RCC 7860 (cell line): ENCODE results near the gene GBF1.

Source experiments
- DNase-seq: peaks from one replicate; pipeline ENCODE4 v3.0.0-alpha.2; 2015; ENCODE audit warnings: low spot score
- FAIRE-seq: peaks from 2 replicates; lab custom pipeline; 2012; peaks lifted over from hg19 to GRCh38; lab: Jason Lieb, UNC

The GBF1 gene

DNA sequence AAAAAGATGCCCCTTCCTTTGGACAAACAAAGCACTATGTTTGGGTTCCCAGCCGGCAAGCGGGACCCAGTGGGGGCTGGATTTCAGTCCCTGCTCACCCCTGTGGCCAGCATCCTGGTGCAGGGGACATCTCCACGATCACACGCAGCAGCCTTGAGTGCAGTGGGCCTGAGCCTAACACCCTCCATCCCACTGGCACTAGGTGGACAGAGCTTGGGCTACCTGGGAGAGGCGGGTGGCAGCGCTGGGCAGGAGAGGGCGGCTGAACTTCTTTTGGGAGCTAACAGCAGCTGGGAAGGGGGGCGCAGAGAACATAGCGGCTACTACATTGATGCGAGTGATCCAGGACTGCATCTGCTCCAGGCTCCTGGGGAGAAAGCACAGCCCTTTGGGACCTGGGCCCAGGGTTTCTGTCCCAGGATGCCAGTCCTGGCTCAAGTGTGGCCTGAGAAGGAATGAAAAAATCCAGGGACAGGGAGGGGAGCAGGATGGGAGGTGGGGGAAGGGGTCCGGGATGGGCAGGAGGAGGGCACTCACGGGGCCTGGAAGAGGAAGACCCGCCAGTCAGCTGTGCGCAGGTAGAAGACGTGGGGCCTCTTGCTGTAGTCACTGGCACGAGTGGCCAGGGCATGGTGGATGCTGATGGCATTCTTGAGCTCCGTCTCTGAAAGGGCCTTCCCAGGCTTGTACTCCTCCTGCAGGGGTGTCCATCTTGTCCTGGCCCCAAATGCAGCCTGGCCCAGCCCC lies 159.2 kb downstream of the GBF1 start:
- no peak for FAIRE-seq

DNA sequence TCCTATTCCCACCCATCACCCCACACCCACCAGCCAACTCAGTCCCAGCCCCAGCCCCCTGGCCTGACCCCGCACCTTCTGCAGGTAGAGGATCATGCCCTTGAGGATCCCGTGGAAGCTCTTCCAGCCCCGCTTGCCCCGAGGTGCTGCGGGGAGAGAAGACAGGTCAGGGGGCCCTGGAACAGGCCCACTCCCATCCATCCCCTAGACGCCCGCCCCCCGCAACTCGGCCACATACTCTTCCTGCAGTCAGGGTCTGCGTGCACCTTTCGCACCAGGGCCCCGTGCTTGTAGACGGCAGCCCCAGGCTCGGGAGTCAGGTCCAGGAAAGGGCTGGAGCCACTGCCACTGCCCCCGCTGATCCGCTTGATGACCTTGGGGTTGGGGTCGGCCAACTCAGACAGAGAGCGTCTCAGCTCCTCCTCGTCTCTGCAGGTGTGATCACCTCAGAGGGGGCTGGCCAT lies 159.8 kb downstream of the GBF1 start:
- DNase-seq (no peak), FAIRE-seq (no peak)

More for the DNA sequence above, 159.2 kb downstream of the GBF1 start:
- no peak for DNase-seq

DNA sequence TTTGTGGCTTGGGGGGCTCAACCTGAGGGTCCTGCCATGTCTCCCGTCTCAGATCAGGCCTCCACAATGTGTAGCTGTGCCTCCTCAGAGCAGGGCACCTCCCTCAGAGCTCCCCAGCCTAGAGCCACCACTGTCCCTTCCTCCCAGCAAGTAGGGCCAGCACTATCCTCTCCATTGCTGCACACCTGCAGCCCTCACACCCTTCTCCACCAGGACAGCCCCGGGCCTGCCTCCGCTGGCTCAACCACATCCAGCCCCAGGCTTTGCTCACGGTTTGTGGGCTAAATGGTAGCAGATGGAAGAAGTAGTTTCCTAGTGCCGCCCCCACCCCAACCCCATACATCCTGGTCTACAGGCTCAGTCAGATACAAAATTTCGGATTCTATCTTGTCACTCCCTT lies 160.3 kb downstream of the GBF1 start:
- no peak for FAIRE-seq
- DNase-seq: no peak

DNA sequence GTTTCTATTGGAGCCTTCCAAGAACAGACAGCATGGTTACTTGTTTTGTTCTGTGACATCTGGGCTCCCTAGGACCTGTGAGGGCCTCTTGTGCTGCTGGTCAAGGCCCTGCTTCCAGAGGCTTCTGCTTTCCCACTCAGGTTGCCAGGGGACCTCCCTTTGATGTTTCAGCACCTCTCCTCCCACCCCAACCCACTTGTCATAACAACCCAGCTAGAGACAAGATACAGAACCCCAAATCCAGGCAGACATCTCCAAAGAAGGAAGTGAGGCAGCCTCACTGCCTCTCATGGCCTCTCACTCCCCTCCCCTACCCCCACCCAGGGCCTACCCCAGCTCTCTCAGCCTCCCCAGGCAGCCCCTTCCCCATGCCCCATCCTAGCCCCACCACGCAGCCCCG lies 161.5 kb downstream of the GBF1 start:
- no peak for FAIRE-seq
- DNase-seq: no peak

DNA sequence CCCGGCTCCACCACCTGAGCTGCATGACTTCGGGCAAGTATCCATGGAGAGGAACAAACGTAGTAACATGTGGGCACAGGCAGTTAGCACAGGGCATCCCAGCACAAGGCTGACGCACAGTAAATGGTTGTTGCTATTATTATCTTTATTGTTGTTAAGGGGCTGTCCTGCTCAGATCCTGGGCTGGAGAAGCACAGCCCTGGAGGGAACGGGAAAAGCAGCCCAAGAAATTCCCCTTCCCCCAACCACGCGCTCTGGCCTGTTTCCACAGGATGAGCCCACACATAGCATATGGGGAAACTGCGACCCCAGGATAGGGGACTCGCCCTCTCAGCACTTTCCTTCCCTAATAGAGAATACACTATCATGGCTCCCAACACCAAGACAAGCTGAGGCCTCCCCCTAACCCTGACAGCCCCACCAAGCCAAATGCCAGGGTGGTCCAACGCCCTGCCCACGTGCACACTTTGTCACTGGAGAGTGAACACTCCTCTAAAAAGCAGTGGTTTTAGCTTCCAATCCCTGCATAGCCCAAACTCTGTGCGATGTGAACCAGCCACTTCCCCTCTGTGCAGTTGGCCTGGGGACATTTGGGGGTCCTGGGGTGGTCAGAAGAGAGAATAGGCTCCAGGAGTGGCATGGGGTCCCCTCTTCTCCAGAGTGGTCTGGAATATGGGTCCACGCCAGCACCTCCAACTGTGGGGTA lies 162.2 kb downstream of the GBF1 start:
- FAIRE-seq: no peak
- DNase-seq: no peak

DNA sequence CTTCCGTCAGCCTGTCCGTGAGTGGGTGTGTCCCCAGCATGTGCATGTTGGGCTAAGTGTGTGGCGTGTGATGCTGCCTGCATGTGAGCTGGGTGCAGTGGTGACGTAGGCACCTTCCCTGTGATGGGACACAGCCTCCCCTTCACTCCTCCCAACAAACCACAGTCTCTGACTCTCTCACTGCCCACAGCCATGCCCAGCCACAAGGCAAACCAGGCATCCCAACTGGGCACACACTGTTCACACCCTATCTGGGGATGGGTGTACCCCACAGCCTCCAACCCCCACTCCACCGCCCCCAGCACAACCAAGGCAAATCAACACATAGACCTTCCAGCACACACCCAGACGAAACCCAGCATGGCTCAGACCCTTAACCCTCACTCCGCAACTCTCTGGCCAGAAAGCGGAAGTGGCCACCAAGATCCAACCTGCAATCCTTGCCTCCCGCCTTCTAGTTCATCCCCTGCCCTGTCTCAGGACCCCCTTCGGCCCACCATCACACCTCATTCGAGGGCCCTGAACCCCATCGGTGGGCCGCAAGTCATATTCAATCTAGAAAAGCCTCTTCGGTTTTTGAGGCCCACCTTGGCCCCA lies 162.9 kb downstream of the GBF1 start:
- no peak for DNase-seq
- FAIRE-seq: no peak

GRCh38 chr10:102408728-102409603 lies 163.6 kb downstream of the GBF1 start:
- no peak for FAIRE-seq
- DNase-seq: no peak

GRCh38 chr10:102409604-102410428 lies 164.5 kb downstream of the GBF1 start:
- no peak for FAIRE-seq
- DNase-seq: no peak

- FAIRE-seq: no peak
- DNase-seq: no peak
Measured at GRCh38 chr10:102410429-102411073, 165.2 kb downstream of the GBF1 start.

DNA sequence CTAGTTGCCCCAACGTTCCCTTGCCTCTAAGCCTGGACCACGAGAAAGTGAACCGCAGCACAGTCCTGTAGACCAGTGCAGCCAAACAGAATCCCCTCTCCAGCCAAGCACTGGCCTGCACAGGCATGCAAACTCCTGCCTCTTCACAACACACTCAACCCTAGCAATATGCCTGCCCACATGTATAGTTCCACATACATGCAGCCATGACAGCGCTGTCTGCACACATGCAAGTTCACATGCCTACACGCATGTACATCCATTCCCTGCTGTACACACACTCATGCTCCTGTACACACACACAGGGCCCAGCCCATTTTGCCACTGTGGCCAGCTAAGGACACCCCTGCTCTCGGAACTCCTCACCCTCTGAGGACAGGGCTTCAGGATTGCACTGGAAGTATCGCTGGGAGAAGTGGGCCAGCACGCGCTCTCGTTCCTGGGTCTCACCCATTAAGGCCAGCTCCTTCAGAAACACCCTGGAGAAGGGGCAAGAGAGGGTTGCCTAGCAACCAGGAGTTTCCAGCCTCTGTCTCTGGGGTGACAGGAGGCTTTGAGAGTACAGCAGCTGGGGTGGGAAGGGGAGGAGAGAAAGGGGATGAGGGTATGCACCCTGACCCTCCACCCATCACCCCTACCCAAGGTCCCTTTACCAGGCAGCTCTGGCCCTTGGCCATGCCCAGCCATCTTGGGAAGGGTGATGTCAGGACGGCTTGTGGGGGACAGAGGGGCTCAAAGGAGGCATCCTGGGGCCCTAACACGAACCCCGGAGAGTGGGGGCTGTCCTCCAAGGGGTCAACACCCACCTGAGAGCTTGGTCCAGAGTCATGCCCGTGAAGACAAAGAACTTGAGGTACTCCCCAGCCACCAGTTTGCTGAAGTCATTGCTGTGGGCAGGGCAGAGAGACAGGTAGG lies 166.3 kb downstream of the GBF1 start:
- DNase-seq (no peak), FAIRE-seq (no peak)

DNA sequence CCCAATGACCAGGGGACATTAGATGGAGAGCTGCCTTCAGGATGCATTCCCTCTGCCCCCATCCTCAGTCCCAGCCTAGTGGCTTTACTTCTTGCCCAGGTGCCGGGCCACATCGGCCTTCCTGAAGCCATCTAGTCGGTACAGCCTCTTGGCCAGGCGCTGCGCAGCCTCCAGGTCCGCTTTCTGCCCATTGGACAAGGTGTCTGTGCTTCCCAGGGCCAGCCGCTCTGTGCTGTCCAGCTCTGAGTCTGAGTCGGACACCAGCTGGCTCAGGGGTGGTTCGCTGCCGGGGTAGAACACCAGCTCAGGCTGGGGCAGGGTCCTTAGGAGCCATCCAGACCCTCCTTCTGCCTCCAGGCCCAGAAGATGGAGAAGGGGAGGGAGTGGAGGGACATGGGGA lies 167.0 kb downstream of the GBF1 start:
- DNase-seq (no peak), FAIRE-seq (no peak)

DNA sequence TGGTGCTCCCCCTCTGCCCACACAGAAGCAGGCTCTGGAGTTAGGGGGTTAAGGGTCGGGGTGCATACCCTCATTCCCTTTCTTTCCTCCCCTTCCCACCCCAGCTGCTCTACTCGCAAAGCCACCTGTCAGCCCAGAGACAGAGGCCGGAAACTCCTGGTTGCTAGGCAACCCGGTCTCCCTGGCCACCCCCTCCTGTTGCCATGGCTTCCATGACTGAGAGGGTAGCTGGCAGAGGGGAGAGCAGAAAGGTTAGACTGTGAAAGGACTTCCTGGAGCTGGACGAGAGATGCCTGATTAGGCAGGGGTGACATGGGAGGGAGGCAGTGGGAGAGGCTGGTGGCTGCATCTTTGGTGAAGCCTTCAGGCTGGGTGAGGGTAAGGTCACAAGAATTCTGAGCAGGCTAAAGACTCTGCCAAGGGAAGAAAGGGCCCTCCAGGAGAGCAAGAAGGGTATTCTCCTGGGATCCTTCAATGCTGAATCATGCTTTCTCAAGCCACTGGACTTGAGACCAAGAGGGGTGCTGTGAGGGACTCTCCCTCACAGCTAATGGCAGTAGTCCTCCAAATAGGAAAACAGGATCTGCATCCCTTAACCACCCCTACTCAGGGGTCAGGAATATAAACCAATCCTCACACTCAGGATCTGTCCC lies 167.8 kb downstream of the GBF1 start:
- DNase-seq (peak; percentile 47), FAIRE-seq (no peak)

DNA sequence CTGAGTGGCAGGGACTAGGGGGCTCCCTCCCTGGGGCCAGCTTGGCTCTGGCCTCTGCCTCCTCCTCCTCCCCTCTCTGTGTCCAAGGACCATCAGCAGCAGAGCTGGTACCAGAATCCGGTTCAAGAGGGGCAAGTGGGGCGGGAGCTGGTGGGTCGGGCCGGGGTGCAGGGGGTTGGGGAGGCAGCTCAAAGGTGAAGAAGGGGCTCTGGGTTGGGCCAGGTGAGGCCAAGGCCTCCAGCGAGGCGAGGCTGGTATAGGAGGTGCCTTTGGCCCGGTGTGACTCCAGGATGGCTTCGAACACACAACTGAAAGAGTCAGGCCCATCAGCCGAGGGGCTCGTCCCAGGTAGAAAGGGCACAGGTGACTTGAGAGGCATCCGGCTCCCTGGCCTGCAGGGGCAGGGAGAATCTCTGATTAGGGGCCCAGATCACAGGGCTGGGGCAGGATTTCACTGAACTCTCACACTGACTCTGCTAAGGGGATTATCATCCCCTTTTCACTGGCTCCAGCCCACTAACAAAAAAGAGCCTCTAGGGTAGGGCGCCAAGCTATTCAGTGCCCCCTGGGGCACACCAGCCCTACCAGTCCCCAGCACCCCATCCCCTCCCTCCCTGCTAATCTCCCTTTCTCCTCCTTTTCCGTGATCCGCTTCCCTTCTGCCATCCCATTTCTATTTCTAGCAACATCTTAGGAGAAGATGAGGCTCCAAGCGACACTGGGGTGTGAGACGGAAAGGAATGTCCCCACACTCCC lies 168.7 kb downstream of the GBF1 start:
- DNase-seq: no peak

GRCh38 chr10:102414749-102415148 lies 169.4 kb downstream of the GBF1 start:
- DNase-seq: no peak
- FAIRE-seq: no peak

More for the DNA sequence above, 168.7 kb downstream of the GBF1 start:
- no peak for FAIRE-seq

DNA sequence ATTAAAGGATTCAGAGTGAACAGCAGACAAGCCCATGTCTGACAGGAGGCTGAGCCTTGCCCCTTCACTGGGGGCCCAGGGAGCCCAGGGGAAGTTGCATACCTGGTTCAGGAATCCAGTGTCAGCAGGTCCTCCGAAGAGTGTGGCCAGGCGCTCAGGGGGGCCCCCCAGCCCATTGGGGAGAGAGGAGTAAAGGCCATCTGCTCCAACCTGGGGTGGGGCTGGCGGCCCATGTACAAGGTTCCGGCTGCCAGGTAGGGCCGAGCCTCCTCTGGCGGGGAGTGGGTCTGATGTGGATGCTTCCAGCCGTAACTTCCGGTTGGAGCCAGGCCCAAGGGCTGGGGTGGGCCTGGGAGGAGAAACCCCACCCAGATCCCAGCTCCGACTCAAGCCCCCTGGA lies 171.0 kb downstream of the GBF1 start:
- DNase-seq (no peak), FAIRE-seq (no peak)

DNA sequence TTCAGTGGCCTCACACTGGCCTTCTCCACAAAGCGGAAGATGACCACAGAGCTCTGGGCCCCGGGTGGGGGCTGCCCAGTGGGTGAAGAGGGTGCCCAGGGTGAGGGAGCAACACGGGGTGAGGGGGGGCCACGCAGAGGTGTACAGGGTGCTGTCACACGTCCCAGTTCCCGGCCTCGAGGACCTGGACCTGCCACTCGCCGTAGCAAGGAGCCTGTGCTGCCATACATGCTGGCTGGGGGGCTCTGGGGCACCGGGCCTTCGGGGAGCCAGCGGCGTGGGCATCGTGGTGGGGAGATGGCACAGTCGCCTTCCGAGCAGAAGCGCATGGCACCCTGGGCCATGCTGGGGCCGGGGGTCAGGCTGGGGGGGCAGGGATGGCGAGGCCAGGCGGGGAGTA lies 171.4 kb downstream of the GBF1 start:
- FAIRE-seq (no peak), DNase-seq (no peak)

DNA sequence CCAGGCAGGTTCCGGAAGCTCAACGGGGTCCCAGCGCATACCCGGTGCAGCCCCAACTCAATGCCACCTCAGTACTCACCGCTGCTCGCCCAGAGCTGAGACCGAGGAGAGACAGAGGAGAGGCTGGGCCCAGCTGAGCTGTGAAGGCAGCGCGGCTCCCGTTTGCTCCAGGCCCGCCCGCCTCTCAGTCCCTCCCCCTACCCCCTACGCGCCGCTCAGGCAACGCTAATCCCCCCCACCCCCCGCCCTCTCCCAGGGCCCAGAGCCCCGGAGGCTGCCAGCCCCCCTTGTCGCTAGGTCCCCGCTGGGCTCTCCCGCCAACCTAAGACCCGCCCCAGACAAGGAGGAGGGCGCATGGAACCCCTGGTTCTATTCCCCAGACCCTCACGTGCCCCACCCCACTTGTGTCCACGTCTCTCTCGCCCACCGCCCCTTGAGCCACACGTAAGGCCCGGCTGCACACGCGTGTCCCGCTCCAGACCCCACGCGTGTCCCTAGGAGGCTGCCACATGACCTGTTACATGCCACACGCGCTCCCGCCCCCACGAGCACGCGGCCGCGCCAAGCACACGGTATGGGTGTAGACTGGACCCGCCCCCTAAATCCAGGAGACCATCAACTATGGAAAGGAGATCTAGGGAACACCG lies 173.4 kb downstream of the GBF1 start, which contains the start of gene PSD:
Gene PSD, minus strand, starts transcription at position 164 of the 647 bp plus-strand sequence. CDS start 1,747 bp downstream, outside the sequence.
- DNase-seq (no peak), FAIRE-seq (no peak)
